PC-3 (cell line): ENCODE data around the gene SLC17A2. TPM values are rescaled to one million over a fixed set of nuclear protein-coding genes. Genes with fewer than 3 reads are reported as not detected.

Experiments used
- ATAC-seq: fragments of 200-7000 bp; cut with Tn5 transposase; 2 replicates; pipeline ENCODE4 v1.9.1; 2020; ENCODE audit warnings: mild to moderate bottlenecking, moderate library complexity
- BruUV-seq: library from RNA; stranded (reverse); fragments of 400-500 nt; replicated peaks from 2 replicates; lab custom pipeline; 2021; lab: Mats Ljungman, UMichigan
- CTCF ChIA-PET: fragments of 300-600 bp; sonication (Branson Sonifier 250); formaldehyde crosslinking; loops from one replicate; lab custom pipeline; 2022; ENCODE audit warnings: antibody characterized with exemption; lab: Charles Lee
- POLR2A ChIA-PET: fragments of 300-600 bp; sonication (Branson Sonifier 250); formaldehyde crosslinking; loops from one replicate; lab custom pipeline; 2022; ENCODE audit warnings: antibody characterized with exemption; ENCODE audit not compliant: unreplicated experiment; lab: Charles Lee
- DNase-seq: peaks from one replicate; pipeline ENCODE4 v3.0.0-alpha.2; 2015
- H2AFZ ChIP-seq: fragments of 300-600 bp; sonication (generic); 2 replicates; pipeline ENCODE4 v1.6.0; 2016; ENCODE audit warnings: antibody characterized with exemption, low read length
- H3F3A ChIP-seq: fragments of 300-600 bp; sonication (generic); one replicate; pipeline ENCODE4 v1.6.0; 2017; ENCODE audit warnings: antibody characterized with exemption, low read length, control low read depth, mild to moderate bottlenecking; ENCODE audit not compliant: unreplicated experiment
- H3K27ac ChIP-seq: fragments of 300-600 bp; sonication (generic); 2 replicates; pipeline ENCODE4 v1.5.1; 2016; ENCODE audit warnings: mild to moderate bottlenecking, low read length
- H3K27me3 ChIP-seq: fragments of 300-600 bp; sonication (generic); 2 replicates; pipeline ENCODE4 v1.6.1; 2016; ENCODE audit warnings: low read length, mixed read lengths
- H3K36me3 ChIP-seq: fragments of 300-600 bp; sonication (generic); 2 replicates; pipeline ENCODE4 v1.6.1; 2016; ENCODE audit warnings: low read depth, mixed run types, low read length, mixed read lengths
- H3K4me1 ChIP-seq: fragments of 300-600 bp; sonication (generic); 2 replicates; pipeline ENCODE4 v1.5.1; 2016; ENCODE audit warnings: low read length; ENCODE audit not compliant: insufficient read depth
- H3K4me2 ChIP-seq: fragments of 300-600 bp; sonication (generic); 2 replicates; pipeline ENCODE4 v1.6.0; 2016; ENCODE audit warnings: low read length
- H3K4me3 ChIP-seq: fragments of 300-600 bp; sonication (generic); 2 replicates; pipeline ENCODE4 v1.5.1; 2016; ENCODE audit warnings: mild to moderate bottlenecking, low read length, mixed read lengths
- H3K79me2 ChIP-seq: fragments of 300-600 bp; sonication (generic); 2 replicates; pipeline ENCODE4 v1.6.1; 2017; ENCODE audit warnings: low read length, mixed read lengths
- H3K9ac ChIP-seq: fragments of 300-600 bp; sonication (generic); 2 replicates; pipeline ENCODE4 v1.6.0; 2016; ENCODE audit warnings: mild to moderate bottlenecking, low read length
- H3K9me2 ChIP-seq: fragments of 300-600 bp; sonication (generic); replicated peaks from 2 replicates; pipeline ENCODE4 v1.6.1; 2016; ENCODE audit warnings: mixed run types, low read length, mixed read lengths
- H3K9me3 ChIP-seq: fragments of 300-600 bp; sonication (generic); 2 replicates; pipeline ENCODE4 v1.6.1; 2016; ENCODE audit warnings: low read length, mixed read lengths
- H4K20me1 ChIP-seq: fragments of 300-600 bp; sonication (generic); 2 replicates; pipeline ENCODE4 v1.6.1; 2016; ENCODE audit warnings: low read length, mixed read lengths
- EZH2 ChIP-seq: fragments of 300-600 bp; sonication (generic); IDR thresholded peaks from one replicate; pipeline ENCODE4 v1.6.1; 2017; ENCODE audit warnings: antibody characterized with exemption, mild to moderate bottlenecking, low read length; ENCODE audit not compliant: unreplicated experiment
- EZH2phosphoT487 ChIP-seq: fragments of 300-600 bp; sonication (generic); IDR thresholded peaks from 2 replicates; pipeline ENCODE4 v1.6.1; 2018; ENCODE audit warnings: mild to moderate bottlenecking, antibody characterized with exemption, low read length, borderline replicate concordance
- intact Hi-C: fragments of 100-400 bp; cut with micrococcal nuclease; formaldehyde crosslinking; loops from 2 replicates; pipeline ENCODE4 v1.9.0; 2023
- total RNA-seq: library from RNA; depleted of rRNA; stranded (reverse); fragments of >200 nt; gene quantifications from 2 replicates; pipeline ENCODE4 v1.2.3, GENCODE V29; 2014; rRNA removed
- TF ChIP-seq, protein P1 (sequence below): fragments of 300-600 bp; sonication (generic); conservative IDR thresholded peaks from 2 replicates; pipeline ENCODE4 v1.5.1; 2017; ENCODE audit warnings: antibody characterized with exemption, low read depth, mild to moderate bottlenecking, low read length

Gene SLC17A2
- total RNA-seq, 1 experiment from 2014 or later, result not detected

DNA sequence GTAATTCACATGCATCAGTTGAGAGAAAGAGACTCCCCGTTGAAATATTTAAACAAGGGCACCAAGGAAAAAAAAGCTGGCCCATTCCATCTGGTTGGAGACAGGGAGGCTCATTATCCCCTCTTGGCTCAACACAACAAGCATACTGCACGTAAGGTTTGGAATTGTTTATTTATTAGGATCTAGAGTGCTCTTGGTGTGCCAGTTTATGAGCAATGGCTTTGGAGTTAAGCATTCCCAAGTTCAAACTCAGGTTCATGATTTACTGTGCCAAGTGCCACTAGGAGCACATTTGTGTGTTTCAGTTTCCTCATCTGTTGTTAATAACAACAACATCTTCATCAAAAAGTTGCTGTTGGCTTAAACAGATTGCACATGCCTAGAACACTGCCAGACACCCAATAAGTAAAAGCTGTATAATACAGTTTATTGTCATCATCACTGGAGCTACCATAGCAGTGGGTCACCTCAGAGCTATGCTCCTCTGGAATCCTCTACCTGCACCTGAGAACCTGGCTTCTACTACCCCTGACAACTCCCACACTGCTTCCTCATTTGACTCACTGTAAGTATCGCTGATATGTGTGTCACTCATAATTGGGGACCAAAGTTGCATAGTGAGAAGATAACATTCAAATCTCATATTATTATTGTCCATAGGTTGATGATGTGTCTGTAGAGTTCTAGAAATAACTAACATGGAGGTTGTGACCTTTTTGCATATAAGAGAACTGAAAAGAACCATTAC is 61.9 kb downstream of the SLC17A2 start:
- no peaks in the 10 kb centered on the region for H3K4me1 ChIP-seq
- no peaks in the 10 kb centered on the region for H3F3A ChIP-seq
- ChIA-PET POLR2A (no interaction called here), CTCF (no interaction called here)
- intact Hi-C loops, result no loop called here
- H3K4me2 ChIP-seq, result no peak overlapping the region
- no peaks in the 10 kb centered on the region for H4K20me1 ChIP-seq
- no peaks in the 10 kb centered on the region for H3K9me2 ChIP-seq
- no peak for TF ChIP-seq EZH2
- TF ChIP-seq, protein P1, sequence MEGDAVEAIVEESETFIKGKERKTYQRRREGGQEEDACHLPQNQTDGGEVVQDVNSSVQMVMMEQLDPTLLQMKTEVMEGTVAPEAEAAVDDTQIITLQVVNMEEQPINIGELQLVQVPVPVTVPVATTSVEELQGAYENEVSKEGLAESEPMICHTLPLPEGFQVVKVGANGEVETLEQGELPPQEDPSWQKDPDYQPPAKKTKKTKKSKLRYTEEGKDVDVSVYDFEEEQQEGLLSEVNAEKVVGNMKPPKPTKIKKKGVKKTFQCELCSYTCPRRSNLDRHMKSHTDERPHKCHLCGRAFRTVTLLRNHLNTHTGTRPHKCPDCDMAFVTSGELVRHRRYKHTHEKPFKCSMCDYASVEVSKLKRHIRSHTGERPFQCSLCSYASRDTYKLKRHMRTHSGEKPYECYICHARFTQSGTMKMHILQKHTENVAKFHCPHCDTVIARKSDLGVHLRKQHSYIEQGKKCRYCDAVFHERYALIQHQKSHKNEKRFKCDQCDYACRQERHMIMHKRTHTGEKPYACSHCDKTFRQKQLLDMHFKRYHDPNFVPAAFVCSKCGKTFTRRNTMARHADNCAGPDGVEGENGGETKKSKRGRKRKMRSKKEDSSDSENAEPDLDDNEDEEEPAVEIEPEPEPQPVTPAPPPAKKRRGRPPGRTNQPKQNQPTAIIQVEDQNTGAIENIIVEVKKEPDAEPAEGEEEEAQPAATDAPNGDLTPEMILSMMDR, result no peak
- TF ChIP-seq EZH2phosphoT487, result no peak
- H3K9ac ChIP-seq, result no peak overlapping the region
- no peak overlapping the region for H3K27ac ChIP-seq
- no peaks in the 10 kb centered on the region for H3K79me2 ChIP-seq
- no peak overlapping the region for H3K4me3 ChIP-seq
- no TSS peak for BruUV-seq
- ATAC-seq (no peak), DNase-seq (no peak)
- H3K9me3 ChIP-seq, result no peaks in the 10 kb centered on the region
- peaks cover 36% of the 10 kb centered on the region; the same call in 1 of the 2 replicates for H3K27me3 ChIP-seq
- no peak overlapping the region for H2AFZ ChIP-seq
- no peaks in the 10 kb centered on the region for H3K36me3 ChIP-seq

DNA sequence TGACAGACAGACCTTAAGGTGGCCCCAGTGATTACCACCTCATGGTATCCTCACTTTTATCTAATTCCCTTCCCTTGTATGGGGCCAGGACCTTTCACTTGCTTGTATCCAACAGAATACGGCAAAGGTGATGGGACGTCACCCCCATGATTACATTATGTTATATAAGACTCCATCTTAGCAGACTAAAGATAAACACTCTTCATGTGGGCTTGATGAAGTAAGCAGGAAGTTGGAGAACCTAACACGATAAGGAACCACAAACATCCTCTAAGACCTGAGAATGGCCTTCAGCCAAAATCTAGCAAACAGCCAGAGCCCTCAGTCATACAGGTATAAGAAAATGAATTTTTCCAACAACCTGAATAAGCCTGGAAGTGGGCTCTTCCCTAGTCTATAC is 64.5 kb downstream of the SLC17A2 start:
- Histone ChIP-seq H3K9me3 (no peaks in the 10 kb centered on the region), H3K36me3 (no peaks in the 10 kb centered on the region), H3K27me3 (peaks cover 51% of the 10 kb centered on the region; the same call in 1 of the 2 replicates), H4K20me1 (no peaks in the 10 kb centered on the region), H3K9ac (no peak overlapping the region), H3K4me3 (no peak overlapping the region), H3K4me2 (no peak overlapping the region), H2AFZ (no peak overlapping the region), H3F3A (no peaks in the 10 kb centered on the region), H3K4me1 (no peaks in the 10 kb centered on the region), H3K9me2 (no peaks in the 10 kb centered on the region), H3K27ac (no peak overlapping the region), H3K79me2 (no peaks in the 10 kb centered on the region)
- DNase-seq (no peak), ATAC-seq (no peak)
- intact Hi-C loops, result no loop called here
- TF ChIP-seq EZH2phosphoT487, result no peak
- no peak for TF ChIP-seq EZH2
- TF ChIP-seq, protein P1, result no peak
- BruUV-seq, result no TSS peak
- POLR2A ChIA-PET, result no interaction called here
- CTCF ChIA-PET, result no interaction called here

DNA sequence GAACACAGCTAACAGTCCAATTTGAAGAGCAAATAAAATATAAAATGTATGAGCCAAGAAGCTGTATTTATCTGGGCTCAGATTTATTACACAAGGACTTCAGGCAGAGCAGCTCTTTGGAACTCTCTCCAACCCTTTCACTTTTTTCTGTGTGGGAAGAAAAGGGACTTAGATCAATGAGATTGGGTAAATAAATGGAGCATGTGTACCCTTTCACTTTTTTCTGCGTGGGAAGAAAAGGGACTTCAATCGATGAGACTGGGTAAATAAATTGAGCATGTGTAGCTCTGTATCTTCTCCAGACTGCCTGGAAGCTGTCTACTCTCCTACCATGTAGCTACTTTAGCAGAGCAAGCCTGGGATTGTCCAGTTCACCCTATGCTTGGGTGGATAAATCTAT is 67.1 kb downstream of the SLC17A2 start:
- CTCF ChIA-PET, result no interaction called here
- POLR2A ChIA-PET, result no interaction called here

More for the DNA sequence above, 67.1 kb downstream of the SLC17A2 start:
- Histone ChIP-seq H4K20me1 (no peaks in the 10 kb centered on the region), H3K79me2 (no peaks in the 10 kb centered on the region), H3K27me3 (peaks cover 64% of the 10 kb centered on the region; the same call in 1 of the 2 replicates), H3K9ac (no peak overlapping the region), H3K36me3 (no peaks in the 10 kb centered on the region), H3K4me1 (no peaks in the 10 kb centered on the region), H3K4me3 (no peak overlapping the region), H3F3A (no peaks in the 10 kb centered on the region), H3K27ac (no peak overlapping the region), H3K9me3 (no peaks in the 10 kb centered on the region), H3K9me2 (no peaks in the 10 kb centered on the region), H2AFZ (no peak overlapping the region), H3K4me2 (no peak overlapping the region)
- ATAC-seq (no peak), DNase-seq (no peak)
- BruUV-seq, result no TSS peak
- intact Hi-C loops, result no loop called here
- TF ChIP-seq EZH2 (no peak), EZH2phosphoT487 (no peak)

Other genes starting within 250 kb of the SLC17A2 start
- not detected in 2 replicates for gene SLC17A4, start 175.9 kb downstream of the SLC17A2 start, total RNA-seq
- gene SLC17A1, start 98.6 kb downstream of the SLC17A2 start, total RNA-seq, result not detected in 2 replicates
- not detected in 2 replicates for gene SLC17A3, start 56.4 kb downstream of the SLC17A2 start, total RNA-seq
- gene TRIM38, start 32.1 kb upstream of the SLC17A2 start, total RNA-seq, result 5.6 and 6.4 TPM in 2 replicates
- gene HFE, start 156.7 kb upstream of the SLC17A2 start, total RNA-seq, result not detected in 2 replicates